ENCODE results near the gene CCDC38.

The CCDC38 gene

GRCh38 chr12:95962222-95962621, 19.8 kb upstream of the CCDC38 start:
- in situ Hi-C loops (cut with HindIII; ENCODE audit: low sequenced_read_pairs): no loop called here

- in situ Hi-C loops (cut with HindIII; ENCODE audit: low sequenced_read_pairs): no loop called here
Observed at GRCh38 chr12:95960241-95960640, 17.8 kb upstream of the CCDC38 start.

- in situ Hi-C loops (cut with HindIII; ENCODE audit: low sequenced_read_pairs): no loop called here
Observed at GRCh38 chr12:95959107-95959506, 16.7 kb upstream of the CCDC38 start.

- in situ Hi-C loops (cut with HindIII; ENCODE audit: low sequenced_read_pairs): no loop called here
Observed at GRCh38 chr12:95956557-95957145, 14.2 kb upstream of the CCDC38 start.

- in situ Hi-C loops (cut with HindIII; ENCODE audit: low sequenced_read_pairs): no loop called here
Observed at GRCh38 chr12:95955549-95956159, 13.2 kb upstream of the CCDC38 start.

- in situ Hi-C loops (cut with HindIII; ENCODE audit: low sequenced_read_pairs): no loop called here
Observed at GRCh38 chr12:95953000-95953399, 10.6 kb upstream of the CCDC38 start.

GRCh38 chr12:95951515-95951914, 9.1 kb upstream of the CCDC38 start:
- in situ Hi-C loops (cut with HindIII; ENCODE audit: low sequenced_read_pairs): no loop called here

- in situ Hi-C loops (cut with HindIII; ENCODE audit: low sequenced_read_pairs): no loop called here
Observed at GRCh38 chr12:95949477-95950206, 7.2 kb upstream of the CCDC38 start.

- in situ Hi-C loops (cut with HindIII; ENCODE audit: low sequenced_read_pairs): no loop called here
Observed at GRCh38 chr12:95944108-95944704, 1.8 kb upstream of the CCDC38 start.

GRCh38 chr12:95943330-95943842, 972 bp upstream of the CCDC38 start, which contains the start of gene AMDHD1:
Gene AMDHD1 (plus strand): TSS chr12:95943331. CDS start chr12:95943399, 68 bp downstream.
- in situ Hi-C loops (cut with HindIII; ENCODE audit: low sequenced_read_pairs): no loop called here

GRCh38 chr12:95942101-95942523, 302 bp downstream of the CCDC38 start:
- in situ Hi-C loops (cut with HindIII; ENCODE audit: low sequenced_read_pairs): no loop called here

GRCh38 chr12:95940514-95940913, 1.9 kb downstream of the CCDC38 start:
- in situ Hi-C loops (cut with HindIII; ENCODE audit: low sequenced_read_pairs): no loop called here

GRCh38 chr12:95922231-95922630, 20.2 kb downstream of the CCDC38 start:
- in situ Hi-C loops (cut with HindIII; ENCODE audit: low sequenced_read_pairs): no loop called here

- in situ Hi-C loops (cut with HindIII; ENCODE audit: low sequenced_read_pairs): no loop called here
Observed at GRCh38 chr12:95919110-95919509, 23.3 kb downstream of the CCDC38 start.

GRCh38 chr12:95918194-95918993, 24.0 kb downstream of the CCDC38 start:
- in situ Hi-C loops (cut with HindIII; ENCODE audit: low sequenced_read_pairs): no loop called here

- in situ Hi-C loops (cut with HindIII; ENCODE audit: low sequenced_read_pairs): no loop called here
Observed at GRCh38 chr12:95909871-95910270, 32.5 kb downstream of the CCDC38 start.

GRCh38 chr12:95908573-95908972, 33.8 kb downstream of the CCDC38 start:
- in situ Hi-C loops (cut with HindIII; ENCODE audit: low sequenced_read_pairs): no loop called here

- in situ Hi-C loops (cut with HindIII; ENCODE audit: low sequenced_read_pairs): no loop called here
Observed at GRCh38 chr12:95898081-95898480, 44.3 kb downstream of the CCDC38 start.

- in situ Hi-C loops (cut with HindIII; ENCODE audit: low sequenced_read_pairs): no loop called here
Observed at GRCh38 chr12:95896846-95897245, 45.6 kb downstream of the CCDC38 start.

- in situ Hi-C loops (cut with HindIII; ENCODE audit: low sequenced_read_pairs): no loop called here
Observed at GRCh38 chr12:95890958-95891357, 51.5 kb downstream of the CCDC38 start.

- in situ Hi-C loops (cut with HindIII; ENCODE audit: low sequenced_read_pairs): no loop called here
Observed at GRCh38 chr12:95887311-95887710, 55.1 kb downstream of the CCDC38 start.
